ENCODE data around the gene XRCC4. TPM values are rescaled to one million over a fixed set of nuclear protein-coding genes. Genes with fewer than 3 reads are reported as not detected.
"Not testable (repeated sequence)": the region's sequence is repeated elsewhere in the genome, so short reads cannot be mapped to it uniquely, and the experiment has no call there.

Gene XRCC4
- total and polyA plus RNA-seq, 2 of the 13 experiments (the other 11 are each of a cell fraction or from before 2014, with no cell fraction given): 2.8 to 12.6 TPM

- TF ChIP-seq SNAPC4 (CRISPR knock-in tag; IDR thresholded peaks at IDR 0.05): no peak
- no peak for TF ChIP-seq PLSCR1 (CRISPR knock-in tag; IDR thresholded peaks at IDR 0.05; ENCODE audit: borderline replicate concordance)
These were observed 276.4 kb downstream of the XRCC4 start (continued) for GRCh38 chr5:83353774-83354173.

GRCh38 chr5:83354958-83355357 lies 277.6 kb downstream of the XRCC4 start:
- intact Hi-C loops (cut with micrococcal nuclease; ENCODE audit: unreplicated experiment): no loop called here
- Histone ChIP-seq H2AFZ (ENCODE audit: low read length) (no peak overlapping the region), H4K20me1 (ENCODE audit: insufficient read depth, low read length) (no peaks in the 10 kb centered on the region), H3K9ac (ENCODE audit: insufficient read depth, low read depth, low read length) (no peak overlapping the region), H3K79me2 (ENCODE audit: insufficient read depth, low read length) (no peaks in the 10 kb centered on the region), H3K27me3 (ENCODE audit: control insufficient read depth in 1 of 2, insufficient read depth in 2 of 2, low read length in 2 of 2) (no peaks in the 10 kb centered on the region), H3K4me2 (ENCODE audit: low read depth, low read length) (no peak overlapping the region), H3K4me3 (replicated peaks in 1 of 3; ENCODE audit: insufficient read depth in 1 of 3, low read depth in 2 of 3, low read length in 3 of 3) (no peak overlapping the region), H3K9me3 (ENCODE audit: low read length) (peaks cover 6% of the 10 kb centered on the region; the same call in 1 of the 2 replicates), H3K4me1 (ENCODE audit: insufficient read depth, low read length) (no peaks in the 10 kb centered on the region), H3K36me3 (replicated peaks in 1 of 2; ENCODE audit: control insufficient read depth in 1 of 2, insufficient read depth in 2 of 2, low read length in 2 of 2) (no peaks in the 10 kb centered on the region), H3K27ac (ENCODE audit: extremely low read length, insufficient read depth, low read length) (no peak overlapping the region)
- TF ChIP-seq MTF1 (CRISPR knock-in tag; IDR thresholded peaks at IDR 0.05): no peak
- no peak for TF ChIP-seq ZNF761 (CRISPR knock-in tag; conservative IDR thresholded peaks at IDR 0.05)
- TF ChIP-seq UBTF (CRISPR knock-in tag; IDR thresholded peaks at IDR 0.05): no peak
- BruUV-seq (replicated peaks): no TSS peak
- in situ Hi-C loops (cut with HindIII; ENCODE audit: extremely low pct_ligation_motif_present, low pct_unique_long_range_greater_than_20kb): no loop called here
- POLR2A ChIA-PET: no interaction called here
- DNase-seq (ENCODE audit: low spot score) (no peak), ATAC-seq (no peak), FAIRE-seq (no peak)
- CTCF ChIA-PET (ENCODE audit: low intra/inter-chr PET ratio, low total read pairs): no interaction called here
- WGBS (ENCODE audit: low lambda C conversion rate): 45% methylated on average over 2 of the region's 2 CpGs

GRCh38 chr5:83355482-83356014 lies 278.2 kb downstream of the XRCC4 start:
- 59% methylated on average over 4 of the region's 4 CpGs for WGBS (ENCODE audit: low lambda C conversion rate)
- ATAC-seq; H3K27me3 ChIP-seq (ENCODE audit: control insufficient read depth in 1 of 2, insufficient read depth in 2 of 2, low read length in 2 of 2); intact Hi-C loops (cut with micrococcal nuclease; ENCODE audit: unreplicated experiment); H3K4me1 ChIP-seq (ENCODE audit: insufficient read depth, low read length); POLR2A ChIA-PET; H3K4me3 ChIP-seq (replicated peaks in 1 of 3; ENCODE audit: insufficient read depth in 1 of 3, low read depth in 2 of 3, low read length in 3 of 3); H4K20me1 ChIP-seq (ENCODE audit: insufficient read depth, low read length); CTCF ChIA-PET (ENCODE audit: low intra/inter-chr PET ratio, low total read pairs); H3K9me3 ChIP-seq (ENCODE audit: low read length); H3K79me2 ChIP-seq (ENCODE audit: insufficient read depth, low read length); H3K27ac ChIP-seq (ENCODE audit: extremely low read length, insufficient read depth, low read length); BruUV-seq (replicated peaks); H3K36me3 ChIP-seq (replicated peaks in 1 of 2; ENCODE audit: control insufficient read depth in 1 of 2, insufficient read depth in 2 of 2, low read length in 2 of 2); FAIRE-seq; DNase-seq (ENCODE audit: low spot score); H3K9ac ChIP-seq (ENCODE audit: insufficient read depth, low read depth, low read length); in situ Hi-C loops (cut with HindIII; ENCODE audit: extremely low pct_ligation_motif_present, low pct_unique_long_range_greater_than_20kb); H2AFZ ChIP-seq (ENCODE audit: low read length); H3K4me2 ChIP-seq (ENCODE audit: low read depth, low read length): not testable (repeated sequence)
